ENCODE data around the gene TSPO2. TPM values are rescaled to one million over a fixed set of nuclear protein-coding genes. Genes with fewer than 3 reads are reported as not detected.

Gene TSPO2
- total and polyA plus RNA-seq, 2 of the 13 experiments (the other 11 are each of a cell fraction or from before 2014, with no cell fraction given), result 0.55 TPM; not detected in 1

GRCh38 chr6:40997234-40997957 is 44.9 kb upstream of the TSPO2 start (continued):
- TF ChIP-seq SP2 (CRISPR knock-in tag; IDR thresholded peaks at IDR 0.05) (no peak), GMEB2 (CRISPR knock-in tag; IDR thresholded peaks at IDR 0.05; ENCODE audit: low read depth) (no peak), HOXD1 (CRISPR knock-in tag; IDR thresholded peaks at IDR 0.05) (no peak), HMGXB4 (CRISPR knock-in tag; IDR thresholded peaks at IDR 0.05; ENCODE audit: borderline replicate concordance in 1 of 2, low read depth in 1 of 2) (peak in 1 of 2 experiments; percentile 36; a peak in 1 of 4 replicates), NR1H2 (CRISPR knock-in tag; IDR thresholded peaks at IDR 0.05; ENCODE audit: borderline replicate concordance, low read depth) (no peak), ZNF800 (CRISPR knock-in tag; IDR thresholded peaks at IDR 0.05) (0 out of 2 replicates have a peak, but pooled peaks have one; percentile 21), TCF7 (IDR thresholded peaks at IDR 0.05; ENCODE audit: low read depth) (peak; percentile 75), FOXC1 (CRISPR knock-in tag; IDR thresholded peaks at IDR 0.05; ENCODE audit: borderline replicate concordance) (no peak), UBTF (CRISPR knock-in tag; IDR thresholded peaks at IDR 0.05) (no peak), ZNF414 (CRISPR knock-in tag; IDR thresholded peaks at IDR 0.05) (no peak), THRA (CRISPR knock-in tag; IDR thresholded peaks at IDR 0.05; ENCODE audit: borderline replicate concordance) (no peak), ZFP90 (CRISPR knock-in tag; IDR thresholded peaks at IDR 0.05; ENCODE audit: borderline replicate concordance) (no peak), NR2F2 (IDR thresholded peaks at IDR 0.05; ENCODE audit: borderline replicate concordance, low read depth) (no peak), STAG1 (CRISPR knock-in tag; IDR thresholded peaks at IDR 0.05) (peak; percentile 19; the same call in 1 of the 2 replicates), ZNF451 (CRISPR knock-in tag; IDR thresholded peaks at IDR 0.05) (no peak), CAMTA2 (CRISPR knock-in tag; IDR thresholded peaks at IDR 0.05; ENCODE audit: borderline replicate concordance) (no peak), RBFOX2 (IDR thresholded peaks at IDR 0.05; ENCODE audit: low read depth, low read length) (no peak)

Data from HepG2 (cell line).